Measurements from ENCODE around the gene NFIL3.

The NFIL3 gene

DNA sequence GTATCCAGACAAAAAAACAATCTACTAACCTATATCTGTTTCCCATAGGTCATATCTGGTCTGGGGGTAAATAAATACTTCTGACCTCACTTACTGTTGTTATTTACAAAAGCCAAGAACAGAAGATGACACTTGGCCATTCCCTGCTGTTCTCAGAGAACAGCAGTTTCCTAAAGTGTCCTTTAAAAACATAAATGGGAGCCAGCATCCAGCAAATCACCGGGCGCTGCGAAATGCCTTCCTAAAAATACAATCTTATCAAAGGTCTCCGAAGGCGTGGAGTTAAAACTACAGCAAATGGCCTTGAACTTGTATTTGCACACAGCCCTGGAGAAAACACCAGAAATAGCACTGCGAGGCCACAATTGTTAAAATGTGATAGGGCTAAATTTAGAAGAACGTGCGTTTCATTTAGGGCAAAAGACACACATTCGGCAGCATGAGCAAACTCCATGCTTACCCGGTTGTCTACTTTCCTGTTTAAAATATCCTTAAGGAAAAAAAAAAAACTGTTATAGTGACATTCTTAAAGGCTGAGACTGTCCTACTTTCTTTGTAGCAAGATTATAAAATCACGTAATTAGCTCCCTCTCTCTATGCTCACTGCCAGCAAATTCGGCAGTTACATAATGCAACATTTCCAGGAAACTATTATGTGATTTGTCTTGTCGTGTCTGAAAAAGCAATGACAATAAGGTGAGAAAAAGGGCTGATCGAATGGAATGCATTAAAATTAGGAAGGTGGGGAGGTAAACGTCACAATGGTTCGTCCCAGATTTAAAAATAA is 1.5 kb downstream of the NFIL3 start:
- peak; percentile 28 for DNase-seq (ENCODE audit: low spot score)

GRCh38 chr9:91421128-91421765 is 2.4 kb downstream of the NFIL3 start:
- DNase-seq (ENCODE audit: low spot score) = peak; percentile 31

DNA sequence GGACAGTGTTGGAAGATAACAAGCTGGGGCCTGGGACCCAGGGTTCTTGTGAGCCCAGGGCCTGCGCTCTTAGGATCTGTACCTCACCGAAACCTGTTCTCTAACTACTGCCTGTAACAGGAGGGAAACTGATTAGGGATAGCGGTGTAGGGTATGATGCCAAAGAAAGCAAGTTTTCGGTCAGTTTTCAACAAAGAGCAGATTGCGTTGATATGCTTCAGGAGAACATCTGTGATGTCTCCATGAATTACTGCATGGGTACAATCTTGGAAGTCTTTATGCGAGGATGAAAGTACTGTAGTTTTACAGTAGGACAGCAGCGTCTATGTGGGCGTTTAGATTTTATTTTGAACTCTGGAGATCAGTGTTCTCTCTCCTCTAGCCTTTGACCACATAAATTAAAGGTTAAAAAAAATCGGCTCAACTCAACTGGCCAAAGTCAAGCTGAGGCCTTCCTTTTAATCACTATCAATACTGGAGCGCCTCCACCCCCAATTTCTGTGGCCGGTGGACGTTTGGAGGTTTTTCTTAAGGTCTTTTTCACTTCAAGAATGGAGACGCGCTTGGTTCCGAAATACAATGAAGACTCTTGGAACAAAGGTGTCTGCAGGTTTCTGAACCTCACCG is 3.0 kb downstream of the NFIL3 start:
- DNase-seq (ENCODE audit: low spot score) = no peak

DNA sequence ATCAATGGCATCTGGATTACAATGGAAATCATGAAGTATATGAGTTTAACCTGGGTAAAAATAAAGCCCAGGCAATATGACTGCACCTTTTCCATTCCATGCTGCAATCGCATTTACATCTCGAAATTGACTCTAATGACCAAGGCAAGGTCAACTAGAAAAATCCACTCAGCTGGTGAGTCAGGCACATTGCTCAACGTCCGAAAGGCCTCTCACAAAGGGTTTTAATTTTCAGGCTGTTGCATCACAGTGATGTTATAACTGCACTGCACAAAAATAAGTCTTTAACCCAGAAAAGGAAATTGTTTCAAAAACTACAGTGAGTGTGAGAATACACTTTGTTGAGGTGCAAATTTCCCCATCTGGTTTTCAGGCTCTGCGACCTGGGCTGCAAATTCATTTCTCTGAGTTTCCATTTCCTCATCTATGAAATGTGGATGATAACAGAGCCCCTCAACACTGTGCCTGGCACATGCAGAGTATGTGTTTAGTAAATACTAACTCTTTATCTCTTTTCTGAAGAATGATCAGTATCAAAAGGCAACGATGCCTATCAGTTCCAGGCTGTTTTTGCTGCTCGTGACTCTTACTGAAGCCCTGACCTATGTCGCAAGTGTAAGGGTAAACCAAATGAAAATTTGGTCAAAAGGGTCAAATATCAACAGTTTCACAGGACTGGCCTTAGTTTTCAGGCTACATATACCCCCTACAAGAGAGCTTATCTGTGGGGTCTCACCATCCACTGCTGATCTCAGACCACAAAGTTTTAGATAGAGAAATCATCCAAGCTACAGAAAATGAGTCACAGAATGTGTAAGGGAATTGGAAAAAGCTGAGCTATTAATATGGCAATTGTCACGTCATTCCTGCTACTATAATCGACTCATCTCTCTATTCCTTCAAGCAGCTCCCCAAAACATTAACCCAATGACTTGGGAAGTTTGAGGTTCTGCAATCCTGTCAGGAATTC is 4.1 kb downstream of the NFIL3 start:
- peak; percentile 82 for DNase-seq (ENCODE audit: low spot score)

DNA sequence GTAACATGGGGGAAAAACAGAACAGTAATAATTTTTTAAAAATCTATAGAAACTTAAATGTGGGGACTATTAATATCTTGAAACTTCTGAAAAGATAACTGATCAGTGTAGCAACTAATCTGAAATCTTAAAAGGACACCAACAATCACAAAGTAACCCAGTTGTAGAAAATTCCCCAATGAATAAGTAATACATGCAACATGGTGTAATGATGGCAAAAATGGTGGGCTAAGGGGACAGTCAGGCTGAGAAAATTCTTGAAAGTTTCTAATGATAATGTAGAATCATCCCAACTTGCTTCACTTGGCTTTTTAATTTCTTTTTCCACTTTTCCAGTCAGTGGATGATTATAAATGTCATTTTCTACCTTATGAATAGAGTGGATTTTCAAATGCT is 5.4 kb downstream of the NFIL3 start:
- no peak for DNase-seq (ENCODE audit: low spot score)

- DNase-seq (ENCODE audit: low spot score) = no peak
These were observed 5.9 kb downstream of the NFIL3 start for GRCh38 chr9:91417602-91418214.

DNA sequence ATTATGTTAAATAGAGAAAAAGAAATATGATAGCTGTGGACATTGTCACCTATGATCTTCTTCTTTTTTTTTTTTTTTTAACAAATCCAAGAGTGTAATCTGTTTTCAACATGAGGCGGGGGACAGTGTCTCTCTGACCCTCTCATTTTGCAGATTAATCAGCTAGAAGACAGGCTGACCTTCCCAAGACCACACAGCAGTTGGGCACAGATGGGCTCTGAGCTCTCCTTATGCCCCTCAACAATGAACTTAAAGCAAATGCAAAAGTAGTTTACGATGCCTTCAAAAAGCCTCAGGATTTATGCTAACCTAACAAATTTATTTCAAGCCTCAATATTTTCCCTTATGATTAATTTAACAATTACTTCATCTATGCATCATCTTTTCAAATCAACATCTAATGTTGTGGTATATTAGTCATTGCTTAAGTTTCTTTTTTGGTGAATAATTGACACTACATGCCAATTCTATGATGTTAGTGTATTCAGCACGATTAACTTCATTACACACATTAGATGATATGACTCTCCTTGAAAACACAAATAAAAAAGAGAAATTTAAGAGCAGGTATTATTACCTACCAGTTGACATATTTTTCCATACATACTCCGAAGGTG is 7.4 kb downstream of the NFIL3 start:
- no peak for DNase-seq (ENCODE audit: low spot score)

DNA sequence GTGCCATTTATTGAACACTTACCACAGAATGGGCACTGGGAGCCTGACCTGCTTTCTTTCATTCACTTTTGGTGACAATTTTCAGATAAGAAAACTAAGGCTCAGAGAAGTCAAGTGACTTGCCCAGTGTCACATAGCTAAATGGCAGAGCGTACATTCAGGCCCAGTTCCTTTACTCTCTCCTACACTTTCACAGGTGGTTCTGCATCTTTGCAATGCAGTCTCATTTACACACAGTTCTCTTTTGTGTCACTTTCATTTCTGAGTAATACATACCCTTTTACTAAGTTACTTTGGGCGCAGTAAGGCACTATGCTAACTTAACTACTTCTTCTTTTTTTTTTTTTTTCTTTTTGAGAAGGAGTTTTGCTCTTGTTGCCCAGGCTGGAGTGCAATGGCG is 8.3 kb downstream of the NFIL3 start:
- DNase-seq (ENCODE audit: low spot score) = no peak

DNA sequence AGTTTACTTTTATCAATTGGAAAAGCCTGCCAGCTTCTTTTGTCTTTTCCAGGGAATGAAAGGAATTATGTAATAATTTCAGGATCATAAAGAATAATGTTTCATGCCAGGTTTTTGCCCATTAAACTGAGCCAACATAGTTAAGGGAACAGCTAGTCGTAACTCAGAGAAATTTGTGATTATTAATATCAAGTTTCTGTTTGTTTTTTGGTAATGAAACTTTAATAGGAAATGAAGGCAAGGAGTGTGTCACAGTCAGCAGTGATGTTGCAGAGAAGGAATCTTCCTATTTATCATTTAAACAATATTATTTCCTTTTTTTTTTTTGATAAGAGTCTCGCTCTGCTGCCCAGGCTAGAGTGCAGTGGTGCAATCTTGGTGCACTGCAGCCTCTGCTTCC is 10.7 kb downstream of the NFIL3 start:
- no peak for DNase-seq (ENCODE audit: low spot score)

DNA sequence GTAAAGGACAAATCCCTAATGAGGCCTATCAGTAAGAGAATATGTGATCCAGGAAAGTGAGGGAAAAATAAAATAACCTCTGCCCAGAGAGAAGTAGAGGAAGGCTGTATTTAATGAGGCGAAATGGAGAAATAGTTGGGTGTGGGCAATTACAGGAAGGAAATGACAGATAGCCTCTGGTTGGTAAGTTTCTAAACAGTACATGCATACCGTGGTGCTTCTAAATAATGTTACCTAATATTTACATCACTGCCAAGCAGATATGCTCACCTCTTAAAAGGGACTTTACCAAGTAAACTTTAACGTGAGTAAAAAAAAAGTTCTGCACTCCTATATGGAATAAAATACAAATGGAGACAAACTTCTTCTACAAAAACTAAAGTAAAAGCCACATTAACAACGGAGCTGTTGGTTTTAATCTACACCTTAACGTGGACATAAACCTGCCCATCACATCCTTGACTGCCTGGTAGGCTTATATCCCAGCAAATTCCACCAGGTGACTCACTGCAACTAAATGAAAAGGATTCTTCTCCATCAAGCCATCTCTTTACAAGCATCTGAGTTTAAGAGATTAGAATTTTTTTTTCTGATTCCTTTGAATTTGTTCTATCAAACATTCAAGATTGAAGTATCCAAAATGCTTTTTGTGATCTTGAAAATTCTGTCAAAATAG is 12.4 kb downstream of the NFIL3 start:
- DNase-seq (ENCODE audit: low spot score) = no peak

DNA sequence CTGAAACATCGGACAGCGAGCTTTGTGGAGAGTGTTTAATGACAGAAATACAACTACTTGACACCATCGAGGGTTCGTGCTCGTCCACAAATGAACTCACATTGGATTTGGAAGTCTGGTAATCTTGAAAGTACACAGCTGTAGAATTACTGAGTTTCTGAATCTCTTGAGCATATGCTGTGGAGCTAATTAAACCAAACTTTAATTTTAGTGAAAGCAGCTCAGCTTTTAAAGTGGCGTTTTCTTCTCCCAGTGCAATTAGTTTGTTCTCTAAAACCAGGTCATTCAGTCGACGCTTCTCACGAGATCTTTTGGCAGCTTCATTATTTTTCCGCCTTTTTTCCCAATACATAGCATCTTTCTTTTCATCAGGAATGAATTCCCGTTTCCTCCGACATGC is 13.5 kb downstream of the NFIL3 start:
- DNase-seq (ENCODE audit: low spot score) = no peak

DNA sequence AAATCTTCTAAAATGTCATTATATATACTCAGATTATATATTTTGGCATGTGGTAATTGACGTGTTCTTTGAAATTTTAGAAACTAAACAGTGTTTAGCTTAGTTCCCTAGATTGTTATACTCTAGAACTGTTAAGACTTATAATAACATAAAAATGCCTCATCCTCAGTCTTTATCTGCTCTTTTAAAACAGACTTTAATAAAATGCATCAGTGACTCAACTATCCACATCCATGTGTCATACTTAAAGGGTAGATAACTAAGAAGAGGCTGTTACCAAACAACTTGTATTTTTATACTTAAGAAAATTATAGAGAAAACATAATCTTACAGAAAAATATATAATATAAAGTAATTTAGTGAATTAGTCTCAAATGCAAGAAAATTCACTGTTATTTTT is 15.2 kb downstream of the NFIL3 start:
- DNase-seq (ENCODE audit: low spot score) = no peak

GRCh38 chr9:91407580-91408318 is 15.9 kb downstream of the NFIL3 start:
- no peak for DNase-seq (ENCODE audit: low spot score)

DNA sequence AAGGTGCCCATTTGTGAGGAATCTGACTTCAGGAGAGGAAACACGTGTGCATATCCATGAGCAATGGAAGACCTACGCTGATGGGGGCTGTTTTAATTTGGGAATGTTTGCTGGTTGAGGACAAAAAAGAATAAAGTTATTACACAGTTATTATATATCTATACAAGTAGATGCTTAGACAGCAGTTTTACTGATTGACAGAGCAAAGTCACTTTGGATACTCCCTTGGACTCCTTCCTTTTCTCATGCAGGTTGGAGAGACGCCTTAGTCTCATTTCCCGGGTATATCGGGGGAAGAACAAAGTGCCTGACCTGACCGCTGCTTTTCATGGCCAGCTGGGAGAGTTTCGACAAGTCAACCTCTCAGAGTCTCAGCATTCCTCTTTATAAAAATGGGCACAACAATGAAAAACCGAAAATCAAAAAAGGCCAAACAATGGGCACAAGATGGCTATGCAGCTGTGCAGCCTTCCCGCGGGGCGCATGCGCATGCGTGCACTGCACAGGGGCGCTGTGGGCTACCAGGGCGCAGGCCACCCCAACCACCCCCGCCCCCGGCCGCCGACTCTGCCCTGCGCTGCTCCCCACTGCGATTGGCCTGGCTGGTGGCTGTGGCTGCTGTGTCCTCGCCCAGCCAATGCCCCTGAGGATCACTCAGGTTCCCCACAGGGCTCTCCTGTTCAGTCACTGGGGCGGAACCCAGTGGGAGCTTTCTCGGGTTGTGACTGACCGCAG is 18.1 kb downstream of the NFIL3 start:
- no peak for DNase-seq (ENCODE audit: low spot score)

DNA sequence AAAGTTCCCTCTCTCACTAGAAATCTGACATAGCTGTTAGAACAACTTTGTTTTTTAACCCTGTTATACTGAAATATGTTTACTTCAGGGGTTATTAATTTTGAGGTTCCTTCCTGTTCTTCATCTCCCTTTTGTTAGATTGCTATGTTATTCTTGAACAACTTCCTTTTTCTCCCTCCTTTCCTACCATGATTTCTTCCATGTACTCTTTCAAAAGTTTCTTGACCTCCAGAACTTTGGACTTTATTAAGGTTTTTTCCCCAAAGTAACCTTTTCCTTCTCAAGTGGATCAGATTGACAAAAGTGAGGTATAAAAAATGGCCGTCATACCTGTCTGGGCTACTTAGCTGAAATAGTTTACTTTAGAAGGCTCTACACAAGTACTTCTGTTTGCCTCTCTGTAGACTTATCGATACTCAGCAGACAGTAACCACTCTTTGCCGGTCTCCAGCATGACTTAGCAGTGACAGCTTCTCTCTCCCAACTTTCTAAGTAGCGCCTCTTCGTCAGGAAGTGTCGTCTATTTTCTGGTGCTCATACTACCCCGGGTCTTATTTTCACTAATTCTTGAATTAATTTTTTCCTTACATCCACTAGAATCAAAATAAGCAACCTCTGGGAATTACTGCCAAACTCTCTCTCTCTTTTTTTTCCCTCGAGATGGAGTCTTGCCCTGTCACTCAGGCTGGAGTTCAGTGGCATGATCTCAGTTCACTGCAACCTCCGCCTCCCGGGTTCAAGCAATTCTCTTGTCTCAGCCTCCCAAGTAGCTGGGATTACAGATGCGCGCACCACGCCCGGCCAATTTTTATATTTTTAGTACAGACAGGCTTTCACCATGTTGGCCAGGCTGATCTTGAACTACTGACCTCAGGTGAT is 19.7 kb downstream of the NFIL3 start:
- no peak for DNase-seq (ENCODE audit: low spot score)

DNA sequence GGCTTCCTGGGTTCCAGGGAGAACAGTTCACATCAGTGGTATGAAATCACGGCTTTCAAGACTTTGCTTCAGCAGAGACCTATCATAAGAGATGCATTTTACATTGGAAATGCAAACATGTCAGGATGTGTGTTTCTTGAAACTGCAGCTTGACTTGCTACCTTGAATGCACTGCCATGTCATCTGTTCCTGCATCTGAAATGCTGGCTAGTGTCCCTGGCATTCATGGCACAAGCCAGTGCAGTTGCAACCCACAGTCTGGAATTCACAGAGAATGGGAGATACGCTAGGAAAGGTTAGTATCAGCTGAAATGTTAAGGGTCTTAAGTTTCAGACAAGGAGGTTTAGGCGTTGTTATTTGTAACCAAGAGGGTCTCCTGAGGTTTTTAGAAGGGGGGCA is 24.7 kb downstream of the NFIL3 start:
- DNase-seq (ENCODE audit: low spot score) = no peak

DNA sequence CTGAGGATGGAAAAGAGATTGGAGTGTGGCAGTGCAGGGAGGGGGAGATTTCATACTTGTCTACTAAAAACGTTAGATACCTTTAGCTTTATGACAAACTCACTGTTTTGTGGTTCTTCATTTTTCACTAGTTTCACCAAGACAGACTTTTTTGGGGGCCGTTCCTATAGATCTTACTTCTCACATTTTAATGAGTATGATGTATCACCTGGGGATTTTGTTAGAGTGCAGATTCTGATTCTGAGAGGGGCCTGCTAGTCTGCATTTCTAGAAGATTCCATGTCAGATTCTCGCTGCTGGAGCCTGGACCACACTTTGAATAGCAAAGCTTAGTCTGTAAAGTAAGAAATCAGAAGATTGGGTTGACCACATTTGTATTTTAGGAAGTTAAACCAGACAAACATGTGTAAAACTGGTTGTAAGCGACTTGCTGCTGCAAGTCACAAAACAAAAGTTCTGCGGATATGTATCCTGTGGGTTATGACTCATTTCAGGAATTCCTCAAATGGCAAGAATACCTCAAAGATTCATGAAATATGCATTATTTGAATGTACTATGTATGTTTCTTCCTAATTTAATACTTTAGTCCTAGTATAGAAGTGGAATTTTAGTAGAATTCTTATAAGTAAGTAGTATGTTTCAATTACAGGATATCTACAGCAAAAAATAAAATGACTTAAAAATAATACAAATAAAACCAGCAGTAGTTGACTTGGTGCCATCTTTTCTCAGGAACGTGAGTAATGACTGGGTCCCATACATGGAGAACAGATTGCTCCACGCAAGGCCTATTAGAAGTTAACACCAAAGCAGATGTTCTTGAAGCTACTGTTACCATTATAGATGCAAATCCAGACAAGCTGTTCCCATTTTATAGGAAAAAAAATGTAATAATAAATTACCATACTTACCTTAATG is 27.8 kb downstream of the NFIL3 start:
- peak; percentile 76 for DNase-seq (ENCODE audit: low spot score)
